Measurements from ENCODE around the gene BTNL9.

BTNL9 gene

DNA sequence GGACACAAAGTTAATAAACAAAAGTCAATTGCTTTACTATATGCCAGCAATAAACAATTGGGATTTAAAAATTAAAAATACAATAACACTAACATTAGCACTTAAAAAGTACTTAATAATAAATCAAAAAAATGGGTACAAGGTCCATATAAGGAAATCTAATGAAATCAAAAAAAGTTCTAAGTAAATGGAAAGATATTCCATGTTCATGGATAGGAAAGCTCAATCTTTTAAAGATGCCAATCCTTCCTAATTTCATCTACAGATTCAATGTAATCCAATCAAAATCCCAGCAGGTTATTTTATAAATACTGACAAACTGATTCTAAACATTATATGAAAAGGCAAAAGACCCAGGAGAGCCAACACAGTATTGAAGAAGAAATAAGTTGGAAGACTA is 41.9 kb downstream of the BTNL9 start:
- Histone ChIP-seq H3K27ac (ENCODE audit: low read length) (no peak overlapping the region), H4K20me1 (ENCODE audit: insufficient read depth, low read length) (no peaks in the 10 kb centered on the region), H3K9ac (ENCODE audit: low read length) (no peak overlapping the region), H3K4me3 (ENCODE audit: low read length) (no peak overlapping the region), H3K4me2 (ENCODE audit: low read depth, low read length) (no peak overlapping the region), H2AFZ (ENCODE audit: low read length) (no peak overlapping the region), H3K36me3 (replicated peaks; ENCODE audit: insufficient read depth, low read length) (no peaks in the 10 kb centered on the region), H3K79me2 (ENCODE audit: low read length) (no peaks in the 10 kb centered on the region), H3K9me2 (replicated peaks; ENCODE audit: insufficient read depth, low read length) (no peaks in the 10 kb centered on the region), H3K27me3 (replicated peaks; ENCODE audit: insufficient read depth, low read length) (peaks cover 21% of the 10 kb centered on the region), H3K4me1 (ENCODE audit: low read length) (no peaks in the 10 kb centered on the region), H3K9me3 (replicated peaks; ENCODE audit: insufficient read depth, low read length) (no peaks in the 10 kb centered on the region; the same call in 1 of the 2 replicates), H3F3A (ENCODE audit: insufficient read depth, low read length) (no peaks in the 10 kb centered on the region)
- no peak for DNase-seq
- no peak for TF ChIP-seq EZH2 (optimal IDR thresholded peaks at IDR 0.05; ENCODE audit: low read depth, low read length)
- TF ChIP-seq EZH2phosphoT487 (IDR thresholded peaks at IDR 0.05; ENCODE audit: low read length): no peak
- no peak for TF ChIP-seq CTCF (IDR thresholded peaks at IDR 0.05; ENCODE audit: low read length)

GRCh38 chr5:181084621-181085195 is 44.6 kb downstream of the BTNL9 start:
- Histone ChIP-seq H3K9me3 (replicated peaks; ENCODE audit: insufficient read depth, low read length) (no peaks in the 10 kb centered on the region; the same call in 1 of the 2 replicates), H4K20me1 (ENCODE audit: insufficient read depth, low read length) (no peaks in the 10 kb centered on the region), H3K4me1 (ENCODE audit: low read length) (no peaks in the 10 kb centered on the region), H3F3A (ENCODE audit: insufficient read depth, low read length) (no peaks in the 10 kb centered on the region), H3K36me3 (replicated peaks; ENCODE audit: insufficient read depth, low read length) (no peaks in the 10 kb centered on the region), H2AFZ (ENCODE audit: low read length) (no peak overlapping the region), H3K4me2 (ENCODE audit: low read depth, low read length) (no peak overlapping the region), H3K79me2 (ENCODE audit: low read length) (no peaks in the 10 kb centered on the region), H3K27ac (ENCODE audit: low read length) (no peak overlapping the region), H3K4me3 (ENCODE audit: low read length) (no peak overlapping the region), H3K9ac (ENCODE audit: low read length) (no peak overlapping the region), H3K27me3 (replicated peaks; ENCODE audit: insufficient read depth, low read length) (peaks cover 21% of the 10 kb centered on the region), H3K9me2 (replicated peaks; ENCODE audit: insufficient read depth, low read length) (no peaks in the 10 kb centered on the region)
- TF ChIP-seq CTCF (IDR thresholded peaks at IDR 0.05; ENCODE audit: low read length) (no peak), EZH2 (optimal IDR thresholded peaks at IDR 0.05; ENCODE audit: low read depth, low read length) (no peak), EZH2phosphoT487 (IDR thresholded peaks at IDR 0.05; ENCODE audit: low read length) (no peak)
- DNase-seq: no peak

DNA sequence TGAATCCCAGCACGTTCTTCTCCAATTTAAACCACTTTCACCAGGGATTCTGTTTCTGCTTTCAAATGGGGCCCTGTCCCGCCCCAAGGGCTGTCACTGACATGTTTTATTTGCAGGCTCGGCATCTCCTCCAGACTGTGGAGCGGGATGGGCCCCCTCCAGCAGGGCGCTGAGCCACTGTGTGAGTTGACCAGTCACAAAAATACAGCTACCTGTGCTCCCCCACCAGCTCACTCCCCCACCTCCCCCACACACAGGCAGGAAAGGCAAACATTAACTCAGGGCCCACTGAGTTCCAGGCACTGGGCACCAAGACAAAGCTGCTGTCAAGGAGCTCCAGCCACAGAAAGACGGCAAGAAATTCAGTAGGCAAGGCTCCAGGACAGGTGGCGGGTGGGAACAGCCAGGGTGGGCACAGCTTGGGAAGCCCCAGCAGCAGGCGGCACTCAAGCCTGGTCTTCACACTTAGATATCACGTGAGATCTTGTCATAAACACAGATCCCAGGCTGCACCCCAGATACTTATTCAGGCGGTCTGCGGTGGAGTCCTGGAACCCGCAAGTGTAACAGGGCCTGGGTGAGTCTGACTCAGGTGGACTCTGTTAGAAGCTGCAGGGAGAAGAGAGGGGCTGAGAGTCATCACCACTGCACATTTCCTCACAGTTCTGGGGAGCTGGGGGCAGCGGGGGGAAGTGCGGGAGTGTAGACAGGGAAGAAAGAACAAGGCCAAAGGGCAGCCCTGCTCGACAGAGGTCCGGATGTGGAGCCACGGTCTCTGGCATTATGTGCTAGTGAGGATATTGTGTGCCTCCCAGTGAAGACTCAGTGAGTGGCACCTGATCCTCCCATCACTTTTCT is 46.2 kb downstream of the BTNL9 start:
- Histone ChIP-seq H3K27me3 (replicated peaks; ENCODE audit: insufficient read depth, low read length) (peaks cover 21% of the 10 kb centered on the region), H2AFZ (ENCODE audit: low read length) (no peak overlapping the region), H3K9me2 (replicated peaks; ENCODE audit: insufficient read depth, low read length) (no peaks in the 10 kb centered on the region), H3K36me3 (replicated peaks; ENCODE audit: insufficient read depth, low read length) (no peaks in the 10 kb centered on the region), H3K4me1 (ENCODE audit: low read length) (no peaks in the 10 kb centered on the region), H4K20me1 (ENCODE audit: insufficient read depth, low read length) (no peaks in the 10 kb centered on the region), H3K4me2 (ENCODE audit: low read depth, low read length) (no peak overlapping the region), H3K9ac (ENCODE audit: low read length) (no peak overlapping the region), H3K9me3 (replicated peaks; ENCODE audit: insufficient read depth, low read length) (no peaks in the 10 kb centered on the region; the same call in 1 of the 2 replicates), H3K4me3 (ENCODE audit: low read length) (no peak overlapping the region), H3F3A (ENCODE audit: insufficient read depth, low read length) (no peaks in the 10 kb centered on the region), H3K79me2 (ENCODE audit: low read length) (no peaks in the 10 kb centered on the region), H3K27ac (ENCODE audit: low read length) (no peak overlapping the region)
- no peak for TF ChIP-seq EZH2 (optimal IDR thresholded peaks at IDR 0.05; ENCODE audit: low read depth, low read length)
- TF ChIP-seq EZH2phosphoT487 (IDR thresholded peaks at IDR 0.05; ENCODE audit: low read length): no peak
- no peak for TF ChIP-seq CTCF (IDR thresholded peaks at IDR 0.05; ENCODE audit: low read length)
- DNase-seq: no peak
